Calu3 (cell line): ENCODE data around the gene IL37. TPM values are rescaled to one million over a fixed set of nuclear protein-coding genes. Genes with fewer than 3 reads are reported as not detected.
"Not testable (repeated sequence)": the region's sequence is repeated elsewhere in the genome, so short reads cannot be mapped to it uniquely, and the experiment has no call there.

ENCODE experiments used
- BruUV-seq: library from RNA; stranded (reverse); fragments of 400-500 nt; replicated peaks from 2 replicates; lab custom pipeline; 2021; lab: Mats Ljungman, UMichigan
- CTCF ChIA-PET: fragments of 300-600 bp; sonication (Branson Sonifier 250); formaldehyde crosslinking; loops from one replicate; lab custom pipeline; 2022; ENCODE audit warnings: antibody characterized with exemption; lab: Charles Lee
- DNase-seq: peaks from one replicate; pipeline ENCODE4 v3.0.0; 2022
- H3K27ac Mint-ChIP-seq: one replicate; pipeline ENCODE4 v1.8.0; 2022; ENCODE audit warnings: mixed read lengths; ENCODE audit not compliant: unreplicated experiment
- H3K27me3 Mint-ChIP-seq: one replicate; pipeline ENCODE4 v1.8.0; 2022; ENCODE audit warnings: mixed read lengths; ENCODE audit not compliant: unreplicated experiment
- H3K36me3 Mint-ChIP-seq: one replicate; pipeline ENCODE4 v1.8.0; 2022; ENCODE audit warnings: mild to moderate bottlenecking, moderate library complexity, mixed read lengths; ENCODE audit not compliant: insufficient read depth, unreplicated experiment
- H3K4me1 Mint-ChIP-seq: one replicate; pipeline ENCODE4 v1.8.0; 2022; ENCODE audit warnings: mild to moderate bottlenecking, low read depth, mixed read lengths; ENCODE audit not compliant: unreplicated experiment
- H3K4me3 Mint-ChIP-seq: one replicate; pipeline ENCODE4 v1.8.0; 2022; ENCODE audit warnings: mild to moderate bottlenecking, low read depth, moderate library complexity, mixed read lengths; ENCODE audit not compliant: unreplicated experiment
- H3K9me3 Mint-ChIP-seq: one replicate; pipeline ENCODE4 v1.8.0; 2022; ENCODE audit warnings: low read depth, mixed read lengths; ENCODE audit not compliant: unreplicated experiment
- intact Hi-C: fragments of 100-400 bp; cut with micrococcal nuclease; formaldehyde crosslinking; loops from one replicate; pipeline ENCODE4 v1.10.0; 2022; ENCODE audit not compliant: unreplicated experiment
- total RNA-seq: library from RNA; stranded (reverse); gene quantifications from 2 replicates; pipeline ENCODE4 v1.2.3, GENCODE V29; 2022
- TF ChIP-seq, protein P1 (sequence below): fragments of 200-600 bp; IDR thresholded peaks from one replicate; pipeline ENCODE4 v1.8.0; 2022; ENCODE audit warnings: antibody characterized with exemption; ENCODE audit not compliant: unreplicated experiment

Gene IL37
- total RNA-seq, 1 experiment from 2014 or later, result 2.0 TPM

DNA sequence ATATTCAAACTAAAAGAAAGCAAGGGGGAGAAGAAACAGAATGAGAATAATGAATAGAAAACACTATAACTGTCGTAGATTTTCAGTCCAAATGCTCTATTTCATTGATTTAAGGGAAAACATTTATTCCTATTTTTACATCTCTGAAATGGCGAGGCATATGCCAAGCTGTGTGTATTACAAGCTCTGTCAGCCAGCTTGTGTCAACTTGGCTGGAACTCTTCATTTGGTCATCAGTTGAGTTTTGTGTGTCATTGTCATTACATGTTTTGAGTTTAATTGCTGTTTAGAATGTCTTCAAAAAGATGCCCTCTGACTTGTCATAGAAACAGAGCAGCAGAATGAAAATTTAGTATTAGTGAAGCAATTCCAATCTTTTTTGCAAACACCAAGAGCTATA, 8.1 kb upstream of the IL37 start:
- CTCF ChIA-PET, result interaction anchor here (1.2 kb wide), 1 partner anchor 39 kb away, joined by 4 read pairs; no protein-coding TSS in a partner anchor
- no peaks in the 10 kb centered on the region for H3K9me3 Mint-ChIP-seq
- no peaks in the 10 kb centered on the region for H3K36me3 Mint-ChIP-seq
- no peak overlapping the region for H3K4me3 Mint-ChIP-seq
- intact Hi-C loops, result no loop called here
- peaks cover 18% of the 10 kb centered on the region for H3K4me1 Mint-ChIP-seq
- BruUV-seq, result no TSS peak
- H3K27ac Mint-ChIP-seq, result no peak overlapping the region
- TF ChIP-seq, protein P1, sequence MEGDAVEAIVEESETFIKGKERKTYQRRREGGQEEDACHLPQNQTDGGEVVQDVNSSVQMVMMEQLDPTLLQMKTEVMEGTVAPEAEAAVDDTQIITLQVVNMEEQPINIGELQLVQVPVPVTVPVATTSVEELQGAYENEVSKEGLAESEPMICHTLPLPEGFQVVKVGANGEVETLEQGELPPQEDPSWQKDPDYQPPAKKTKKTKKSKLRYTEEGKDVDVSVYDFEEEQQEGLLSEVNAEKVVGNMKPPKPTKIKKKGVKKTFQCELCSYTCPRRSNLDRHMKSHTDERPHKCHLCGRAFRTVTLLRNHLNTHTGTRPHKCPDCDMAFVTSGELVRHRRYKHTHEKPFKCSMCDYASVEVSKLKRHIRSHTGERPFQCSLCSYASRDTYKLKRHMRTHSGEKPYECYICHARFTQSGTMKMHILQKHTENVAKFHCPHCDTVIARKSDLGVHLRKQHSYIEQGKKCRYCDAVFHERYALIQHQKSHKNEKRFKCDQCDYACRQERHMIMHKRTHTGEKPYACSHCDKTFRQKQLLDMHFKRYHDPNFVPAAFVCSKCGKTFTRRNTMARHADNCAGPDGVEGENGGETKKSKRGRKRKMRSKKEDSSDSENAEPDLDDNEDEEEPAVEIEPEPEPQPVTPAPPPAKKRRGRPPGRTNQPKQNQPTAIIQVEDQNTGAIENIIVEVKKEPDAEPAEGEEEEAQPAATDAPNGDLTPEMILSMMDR, result no peak
- no peak for DNase-seq
- no peaks in the 10 kb centered on the region for H3K27me3 Mint-ChIP-seq

GRCh38 chr2:112904883-112905282, 6.1 kb upstream of the IL37 start:
- TF ChIP-seq, protein P1, result no peak
- CTCF ChIA-PET, result no interaction called here
- no peak overlapping the region for H3K27ac Mint-ChIP-seq

GRCh38 chr2:112906276-112906675, 4.7 kb upstream of the IL37 start:
- Mint-ChIP-seq H3K4me3 (no peak overlapping the region), H3K4me1 (peaks cover 32% of the 10 kb centered on the region), H3K27me3 (no peaks in the 10 kb centered on the region), H3K9me3 (no peaks in the 10 kb centered on the region), H3K27ac (no peak overlapping the region), H3K36me3 (no peaks in the 10 kb centered on the region)
- peak; percentile 14 for DNase-seq
- CTCF ChIA-PET, result no interaction called here
- TF ChIP-seq, protein P1, result no peak
- intact Hi-C loops, result no loop called here
- BruUV-seq, result no TSS peak

More at GRCh38 chr2:112904883-112905282, 6.1 kb upstream of the IL37 start:
- DNase-seq, result no peak
- no peak overlapping the region for H3K4me3 Mint-ChIP-seq
- peaks cover 19% of the 10 kb centered on the region for H3K4me1 Mint-ChIP-seq
- no peaks in the 10 kb centered on the region for H3K9me3 Mint-ChIP-seq
- H3K36me3 Mint-ChIP-seq, result no peaks in the 10 kb centered on the region
- no peaks in the 10 kb centered on the region for H3K27me3 Mint-ChIP-seq
- intact Hi-C loops, result no loop called here
- no TSS peak for BruUV-seq

DNA sequence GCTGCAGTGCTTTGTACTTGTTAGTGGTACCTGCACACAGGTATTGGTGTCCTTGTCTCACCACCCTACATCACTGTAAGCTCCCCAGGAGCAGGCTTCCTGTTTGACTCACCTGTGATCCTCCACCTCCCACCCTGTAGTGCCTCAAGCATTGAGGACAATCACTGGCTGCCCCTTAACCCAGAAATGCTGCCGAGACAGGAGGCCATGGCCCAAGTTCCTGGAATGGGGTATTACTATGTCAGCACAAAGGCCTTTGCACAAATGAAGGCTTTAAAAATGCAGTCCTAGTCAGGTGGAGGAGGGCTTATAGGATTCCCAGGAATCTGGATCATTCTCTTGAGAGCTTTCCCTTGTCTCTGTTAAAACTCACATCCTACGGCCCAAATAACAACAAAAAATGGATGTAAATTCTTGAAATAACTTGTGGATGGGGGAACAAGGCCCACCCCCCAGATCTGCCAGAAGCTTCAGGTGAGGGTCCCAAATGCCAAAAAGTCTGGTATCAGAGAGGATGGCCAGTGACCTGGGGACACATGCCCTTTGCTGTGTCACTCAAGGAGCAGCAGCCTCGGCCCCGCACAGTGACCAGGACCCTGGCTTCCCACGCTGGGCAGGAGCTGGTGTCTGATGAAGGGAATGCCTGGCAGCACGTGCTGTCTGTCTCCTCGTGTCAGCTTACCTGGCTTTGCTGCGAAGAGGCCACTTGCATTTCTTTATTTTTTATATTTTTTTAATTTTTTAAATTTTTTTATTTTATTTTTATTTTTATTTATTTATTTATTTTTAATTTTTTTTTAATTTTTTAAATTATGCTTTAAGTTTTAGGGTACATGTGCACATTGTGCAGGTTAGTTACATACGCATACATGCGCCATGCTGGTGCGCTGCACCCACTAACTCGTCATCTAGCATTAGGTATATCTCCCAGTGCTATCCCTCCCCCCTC, 3.7 kb upstream of the IL37 start:
- Mint-ChIP-seq H3K36me3 (no peaks in the 10 kb centered on the region), H3K4me3 (no peak overlapping the region), H3K4me1 (peaks cover 32% of the 10 kb centered on the region), H3K27me3 (no peaks in the 10 kb centered on the region), H3K9me3 (no peaks in the 10 kb centered on the region), H3K27ac (no peak overlapping the region)
- DNase-seq, result no peak
- TF ChIP-seq, protein P1, result no peak
- BruUV-seq, result no TSS peak
- intact Hi-C loops, result no loop called here
- CTCF ChIA-PET, result no interaction called here

DNA sequence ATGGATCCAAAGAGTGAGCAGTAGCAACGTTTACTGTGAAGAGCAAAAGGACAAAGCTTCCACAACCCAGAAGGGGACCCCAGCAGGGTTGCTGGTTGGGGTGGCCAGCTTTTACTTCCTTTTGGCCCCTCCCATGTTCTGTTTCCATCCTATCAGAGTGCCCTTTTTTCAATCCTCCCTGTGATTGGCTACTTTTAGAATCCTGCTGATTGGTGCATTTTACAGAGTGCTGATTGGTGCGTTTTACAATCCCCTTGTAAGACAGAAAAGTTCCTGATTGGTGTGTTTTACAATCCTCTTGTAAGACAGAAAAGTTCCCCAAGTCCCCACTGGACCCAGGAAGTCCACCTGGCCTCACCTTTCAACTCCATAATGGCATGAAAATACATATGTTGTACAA, 2.4 kb upstream of the IL37 start:
- H3K4me1 Mint-ChIP-seq, result peaks cover 32% of the 10 kb centered on the region
- H3K9me3 Mint-ChIP-seq, H3K36me3 Mint-ChIP-seq, BruUV-seq, intact Hi-C loops, H3K4me3 Mint-ChIP-seq, H3K27me3 Mint-ChIP-seq, H3K27ac Mint-ChIP-seq, DNase-seq: not testable (repeated sequence)
- CTCF ChIA-PET, result interaction anchor here (0.7 kb wide), 1 partner anchor 23 kb away, joined by 3 read pairs; no protein-coding TSS in a partner anchor
